Activated CD4-positive, alpha-beta T cell treated with anti-CD3 and anti-CD28 coated beads for 48 hours (primary cell): ENCODE results near the gene PSD.
"Not testable (repeated sequence)": the region's sequence is repeated elsewhere in the genome, so short reads cannot be mapped to it uniquely, and the experiment has no call there.

ENCODE experiments used
- DNase-seq: peaks from one replicate; pipeline ENCODE4 v3.0.0-alpha.2; 2020

The PSD gene

DNA sequence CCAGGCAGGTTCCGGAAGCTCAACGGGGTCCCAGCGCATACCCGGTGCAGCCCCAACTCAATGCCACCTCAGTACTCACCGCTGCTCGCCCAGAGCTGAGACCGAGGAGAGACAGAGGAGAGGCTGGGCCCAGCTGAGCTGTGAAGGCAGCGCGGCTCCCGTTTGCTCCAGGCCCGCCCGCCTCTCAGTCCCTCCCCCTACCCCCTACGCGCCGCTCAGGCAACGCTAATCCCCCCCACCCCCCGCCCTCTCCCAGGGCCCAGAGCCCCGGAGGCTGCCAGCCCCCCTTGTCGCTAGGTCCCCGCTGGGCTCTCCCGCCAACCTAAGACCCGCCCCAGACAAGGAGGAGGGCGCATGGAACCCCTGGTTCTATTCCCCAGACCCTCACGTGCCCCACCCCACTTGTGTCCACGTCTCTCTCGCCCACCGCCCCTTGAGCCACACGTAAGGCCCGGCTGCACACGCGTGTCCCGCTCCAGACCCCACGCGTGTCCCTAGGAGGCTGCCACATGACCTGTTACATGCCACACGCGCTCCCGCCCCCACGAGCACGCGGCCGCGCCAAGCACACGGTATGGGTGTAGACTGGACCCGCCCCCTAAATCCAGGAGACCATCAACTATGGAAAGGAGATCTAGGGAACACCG is at the start of gene PSD:
Gene PSD, minus strand, starts transcription at position 164 of the 647 bp plus-strand sequence. CDS start 1,747 bp downstream, outside the sequence.
- no peak for DNase-seq

- DNase-seq, result no peak
Observed at GRCh38 chr10:102467971-102468438, 49.4 kb upstream of the PSD start.

- DNase-seq, result no peak
Observed at GRCh38 chr10:102467318-102467717, 48.7 kb upstream of the PSD start.

DNA sequence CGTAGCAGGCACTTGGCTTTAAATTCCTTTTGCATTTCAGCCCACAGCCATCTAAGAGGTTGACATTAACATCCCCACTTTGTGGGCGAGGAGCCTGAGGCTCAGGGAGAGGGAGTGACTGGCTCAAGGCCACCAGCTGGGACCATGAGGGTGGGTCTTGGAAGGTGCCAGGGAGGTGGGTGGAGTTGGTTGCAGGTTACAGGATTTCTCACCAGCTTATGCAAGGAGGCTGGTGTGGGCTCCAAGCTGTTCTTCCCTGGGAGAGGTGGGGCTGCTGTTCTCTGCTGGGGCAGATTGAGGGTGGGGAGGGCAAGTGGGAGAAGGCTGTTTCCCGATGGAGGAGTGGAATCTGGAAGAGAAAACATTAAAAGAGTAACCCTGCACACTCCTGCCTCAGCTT is 46.9 kb upstream of the PSD start:
- no peak for DNase-seq

GRCh38 chr10:102463983-102464382 is 45.4 kb upstream of the PSD start:
- no peak for DNase-seq

DNA sequence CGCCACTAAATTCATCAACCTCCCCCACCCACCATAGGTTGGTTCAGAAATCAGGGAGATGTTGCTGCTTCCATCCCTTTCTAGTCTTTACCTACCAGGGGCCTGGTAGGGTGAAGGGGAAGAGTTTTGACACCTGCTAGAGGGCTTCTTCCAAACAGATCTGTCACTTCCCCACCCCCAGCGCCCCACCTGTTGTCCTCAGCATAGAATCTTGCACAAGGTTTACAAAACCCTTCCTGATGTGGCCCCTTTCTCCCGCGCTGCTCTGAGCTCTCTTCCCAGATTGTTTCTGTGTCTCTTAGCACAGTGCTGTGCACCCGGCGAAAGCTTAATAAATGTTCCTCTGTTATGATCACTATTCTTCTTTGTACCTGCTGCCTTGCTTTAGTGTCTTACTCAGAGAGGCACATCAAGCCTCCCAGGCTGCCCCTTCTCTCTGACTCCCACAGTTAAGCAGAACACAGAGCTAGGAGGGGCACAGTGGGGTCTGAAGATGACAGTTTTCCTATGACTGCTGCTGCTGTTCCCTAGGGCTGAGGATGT is 44.0 kb upstream of the PSD start:
- DNase-seq, result no peak

- DNase-seq, result peak; percentile 97
Observed at GRCh38 chr10:102461187-102462054, 42.8 kb upstream of the PSD start.

DNA sequence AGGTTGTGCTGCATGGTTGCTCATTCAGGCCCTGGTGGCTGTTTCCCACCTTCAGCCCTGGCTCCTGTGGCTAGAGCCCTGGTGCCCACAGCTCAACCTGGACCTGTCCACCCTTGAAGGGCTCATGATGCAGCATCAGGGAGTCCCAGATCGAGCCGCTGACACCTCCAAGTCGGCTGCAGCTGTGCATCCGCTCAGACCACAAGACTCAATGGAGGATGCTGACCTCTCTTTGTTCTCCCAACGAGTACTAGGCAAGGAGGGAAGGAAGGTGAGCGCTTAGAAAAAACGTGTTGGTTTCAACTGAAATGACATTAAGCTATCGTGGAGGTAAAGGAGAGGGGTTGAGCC is 42.2 kb upstream of the PSD start:
- DNase-seq, result no peak

GRCh38 chr10:102458656-102459055 is 40.1 kb upstream of the PSD start:
- no peak for DNase-seq

DNA sequence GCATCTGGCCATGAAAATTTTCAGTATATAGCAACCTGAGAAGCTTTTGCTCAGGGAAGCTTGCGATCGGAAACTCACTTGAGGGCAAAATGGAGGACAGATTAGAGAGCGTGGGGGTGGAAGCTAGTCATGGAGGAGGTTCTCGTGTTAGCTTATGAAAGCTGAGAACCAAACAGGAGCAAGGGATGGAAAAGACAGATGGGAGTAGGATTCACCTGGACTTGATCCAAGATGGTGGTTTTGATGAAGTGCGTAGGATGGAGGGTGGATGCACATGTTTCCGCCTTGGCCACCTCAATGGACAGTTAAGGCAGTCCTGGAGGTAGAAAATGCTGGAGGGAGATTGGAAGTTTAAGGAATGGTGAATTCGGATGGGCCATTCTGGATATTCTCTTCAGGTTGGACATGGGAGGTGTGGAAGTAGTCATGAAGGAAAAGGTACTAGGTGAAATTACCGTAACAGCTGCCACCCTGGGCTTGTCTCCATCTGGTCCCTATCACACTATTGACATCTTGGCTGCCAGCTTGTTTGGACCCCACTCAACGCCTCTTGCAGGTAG is 39.1 kb upstream of the PSD start:
- no peak for DNase-seq

GRCh38 chr10:102455893-102456471 is 37.4 kb upstream of the PSD start:
- DNase-seq, result no peak

- not testable (repeated sequence) for DNase-seq
Observed at GRCh38 chr10:102454662-102455487, 36.3 kb upstream of the PSD start.

DNA sequence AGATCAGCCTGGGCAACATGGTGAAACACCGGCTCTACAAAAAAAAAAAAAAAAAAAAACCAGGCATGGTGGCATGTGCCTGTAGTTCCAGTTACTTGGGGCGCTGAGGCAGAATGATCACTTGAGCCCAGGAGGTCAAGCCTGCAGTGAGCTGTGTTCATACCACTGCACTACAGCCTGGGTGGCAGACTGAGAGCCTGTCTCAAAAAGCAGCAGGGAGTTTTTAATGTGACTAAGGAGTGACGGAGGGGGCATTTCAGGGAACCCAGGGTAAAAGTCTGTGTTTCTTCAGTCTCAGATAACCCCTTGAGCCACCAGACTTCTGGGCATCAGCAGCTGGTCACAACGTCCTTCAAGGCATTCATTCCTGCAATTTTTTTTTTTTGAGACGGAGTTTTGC is 34.9 kb upstream of the PSD start:
- DNase-seq, result no peak

- peak; percentile 84 for DNase-seq
Observed at GRCh38 chr10:102452672-102453340, 34.2 kb upstream of the PSD start.

- no peak for DNase-seq
Observed at GRCh38 chr10:102451105-102451969, 32.8 kb upstream of the PSD start, which contains the start of gene C10orf95. Gene C10orf95 (minus strand): TSS chr10:102451543. CDS start chr10:102451093, 450 bp downstream.

DNA sequence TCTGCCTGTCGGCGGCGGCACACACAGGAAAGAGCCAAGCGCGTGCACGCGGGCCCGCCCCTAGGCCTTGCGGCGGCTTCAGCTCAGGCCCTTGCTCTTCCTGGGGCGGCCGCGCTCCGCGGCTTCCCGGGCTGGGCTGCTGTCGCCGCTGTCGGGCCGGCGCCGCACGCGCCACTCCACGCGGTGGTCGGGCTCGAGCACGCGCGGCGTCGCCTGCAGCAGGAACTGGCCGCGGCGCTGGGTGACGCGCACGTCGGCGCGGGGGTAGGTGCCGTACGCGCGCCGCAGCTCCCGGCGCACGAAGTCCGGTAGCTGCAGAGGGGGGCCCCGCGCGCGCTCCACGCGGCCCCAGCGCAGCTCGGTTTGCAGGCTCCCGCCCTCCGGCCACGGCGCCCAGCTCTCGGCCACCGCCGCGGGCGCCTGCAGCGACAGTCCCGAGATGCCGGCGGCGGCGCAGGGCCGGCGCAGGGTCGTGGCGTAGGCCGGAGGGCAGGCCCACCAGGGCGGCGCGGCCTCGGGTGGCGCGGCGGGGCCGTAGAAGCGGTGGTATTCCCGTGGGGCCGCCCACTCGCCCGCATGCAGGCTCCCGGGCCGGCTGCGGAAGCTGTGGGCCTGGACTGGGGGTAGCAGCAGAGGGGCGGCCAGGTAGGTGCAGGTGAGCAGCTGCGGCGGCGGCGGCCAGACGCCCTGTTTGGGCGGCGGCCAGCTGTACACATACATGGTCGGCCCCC is 32.0 kb upstream of the PSD start:
- peak; percentile 89 for DNase-seq

DNA sequence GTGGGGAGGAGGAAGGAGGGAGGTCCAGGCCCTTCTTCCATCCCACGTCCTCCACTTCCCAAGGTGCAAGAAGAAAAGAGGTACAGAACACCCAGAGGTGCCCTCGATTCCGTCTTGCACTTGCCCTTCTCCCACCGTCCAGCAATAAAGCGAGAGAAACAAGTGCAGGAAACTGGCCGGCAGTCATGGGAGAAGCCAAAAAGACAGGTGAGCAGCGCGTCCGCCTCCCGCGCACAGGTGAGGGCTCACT is 31.5 kb upstream of the PSD start:
- DNase-seq, result no peak

DNA sequence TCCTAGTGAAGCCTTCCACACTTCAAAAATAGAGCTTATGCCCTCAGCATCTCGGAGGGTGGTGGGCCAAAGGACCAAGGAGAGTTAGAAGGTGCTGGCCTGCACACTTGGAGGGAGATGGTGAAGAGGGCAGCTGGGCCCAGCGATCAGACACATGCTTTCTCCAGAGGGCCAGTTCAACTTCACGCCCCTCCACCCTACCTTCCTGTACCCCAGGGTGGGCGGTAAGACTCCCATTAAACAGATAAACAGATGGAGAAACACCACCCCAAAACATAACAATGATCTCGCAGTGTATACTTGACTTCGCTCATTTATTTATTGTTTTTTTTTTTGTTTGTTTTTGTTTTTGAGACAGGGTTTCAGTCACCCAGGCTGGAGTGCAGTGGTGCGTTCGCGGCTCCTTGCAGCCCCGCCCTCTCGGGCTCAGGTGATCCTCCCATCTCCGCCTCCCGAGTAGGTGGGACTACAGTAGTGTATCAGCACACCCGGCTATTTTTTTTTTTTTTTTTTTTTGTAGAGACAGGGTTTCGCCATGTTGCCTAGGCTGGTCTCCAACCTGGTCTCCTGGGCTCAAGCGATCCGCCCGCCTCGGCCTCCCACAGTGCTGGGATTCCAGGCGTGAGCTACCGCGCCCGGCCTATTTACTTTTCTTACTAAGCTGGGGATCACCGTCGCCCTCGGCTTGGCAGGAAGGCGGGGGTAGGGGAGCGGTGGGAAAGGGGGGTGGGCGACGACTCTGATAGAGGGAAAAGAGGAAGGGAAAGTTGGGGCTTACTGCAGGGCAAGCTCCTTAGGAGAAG is 30.9 kb upstream of the PSD start:
- peak; percentile 92 for DNase-seq

DNA sequence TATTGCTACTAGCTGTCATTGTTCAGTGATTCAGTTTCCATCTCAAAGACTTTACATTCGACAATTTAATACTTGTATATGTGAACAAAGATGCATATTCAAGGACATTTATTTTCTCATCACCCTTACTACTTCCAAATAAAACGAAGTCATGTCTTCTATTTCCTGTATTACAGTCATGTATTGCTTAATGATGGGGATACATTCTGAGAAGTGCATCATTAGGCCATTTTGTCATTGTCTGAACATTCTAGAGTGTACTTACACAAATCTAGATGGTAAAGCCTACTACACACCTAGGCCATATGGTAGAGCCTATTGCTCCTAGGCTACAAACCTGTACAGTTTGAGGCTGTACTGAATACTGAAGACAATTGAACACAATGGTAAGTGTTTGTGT is 26.3 kb upstream of the PSD start:
- DNase-seq, result no peak
